Omental fat pad (tissue), 4 donors: ENCODE data around the gene NT5C1A. TPM values are rescaled to one million over a fixed set of nuclear protein-coding genes. Genes with fewer than 3 reads are reported as not detected.

Experiments
- ATAC-seq: fragments of 150-250 bp; one replicate; pipeline ENCODE4 v1.9.1; 2016; ENCODE audit warnings: mild to moderate bottlenecking, moderate library complexity; ENCODE audit not compliant: low FRiP score
- DNase-seq: peaks from one replicate; pipeline ENCODE4 v3.0.0-alpha.2; 2019; ENCODE audit warnings: low spot score
- CTCF ChIP-seq, 3 donors: fragments of 450-650 bp; IDR thresholded peaks; one replicate each; pipeline ENCODE4 v1.5.1; 2016 to 2017; ENCODE audit warnings: antibody characterized with exemption in 3 of 3, mild to moderate bottlenecking in 3 of 3, moderate library complexity in 2 of 3
- total RNA-seq, 4 donors: library from RNA; depleted of rRNA; stranded (reverse); fragments of >200 nt; gene quantifications; one replicate each; pipeline ENCODE4 v1.1.0, GENCODE V29; 2016

NT5C1A gene
- total RNA-seq, 4 donors from 2014 or later: 1.3 TPM; not detected in 3

GRCh38 chr1:39645411-39646043 lies 26.4 kb downstream of the NT5C1A start:
- TF ChIP-seq CTCF (IDR thresholded peaks at IDR 0.05): no peak
- ATAC-seq (no peak), DNase-seq (no peak)

- ATAC-seq: no peak
- TF ChIP-seq CTCF (IDR thresholded peaks at IDR 0.05): no peak
- no peak for DNase-seq
Measured at GRCh38 chr1:39643705-39644104, 28.2 kb downstream of the NT5C1A start.

DNA sequence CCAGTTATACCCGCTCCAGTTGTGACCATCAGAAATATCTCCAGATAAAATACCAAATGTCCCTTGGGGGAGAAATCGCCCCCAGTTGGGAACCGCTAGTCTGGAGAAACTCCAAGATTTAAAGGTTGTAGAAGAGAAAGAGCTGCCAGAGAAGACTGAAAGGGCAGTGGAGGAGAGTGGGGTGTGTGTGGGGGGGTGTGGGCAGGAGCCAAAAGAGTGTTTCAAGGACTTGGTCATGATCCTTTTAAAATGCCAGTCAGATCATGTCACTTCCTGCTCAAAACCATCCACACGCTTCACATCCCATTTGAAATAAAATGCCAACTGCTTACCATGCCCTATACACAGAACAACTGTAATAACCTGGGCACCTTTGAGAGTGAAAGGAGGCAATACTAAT lies 29.1 kb downstream of the NT5C1A start:
- ATAC-seq: no peak

GRCh38 chr1:39640861-39641260 lies 31.0 kb downstream of the NT5C1A start:
- ATAC-seq: no peak
- TF ChIP-seq CTCF (IDR thresholded peaks at IDR 0.05): no peak
- DNase-seq: no peak

More for the DNA sequence above, 29.1 kb downstream of the NT5C1A start:
- no peak for DNase-seq
- no peak for TF ChIP-seq CTCF (IDR thresholded peaks at IDR 0.05)

GRCh38 chr1:39639305-39640130 lies 32.4 kb downstream of the NT5C1A start, which contains the start of gene HEYL:
TSS of gene HEYL (minus strand) at chr1:39639643. CDS start at chr1:39639625, 18 bp downstream.
- ATAC-seq: peak; percentile 55
- no peak for DNase-seq
- no peak for TF ChIP-seq CTCF (IDR thresholded peaks at IDR 0.05)

DNA sequence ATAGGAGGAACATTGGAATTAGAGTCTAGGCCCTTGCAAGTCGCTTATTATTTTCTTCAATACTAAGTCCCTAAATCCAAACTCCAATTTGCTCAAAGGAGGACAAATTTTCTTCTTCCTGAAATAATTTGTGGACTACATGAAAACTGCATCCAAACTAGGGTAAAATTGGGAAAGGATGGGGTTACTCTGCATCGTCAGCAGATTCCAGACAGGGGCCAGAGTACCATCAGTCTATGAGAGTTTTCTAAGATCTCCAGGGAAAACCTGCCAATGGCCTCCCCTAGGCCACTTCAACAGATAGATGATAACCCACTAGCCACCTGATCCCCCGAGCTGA lies 33.0 kb downstream of the NT5C1A start:
- DNase-seq (no peak), ATAC-seq (peak; percentile 28)
- no peak for TF ChIP-seq CTCF (IDR thresholded peaks at IDR 0.05)

GRCh38 chr1:39637361-39637760 lies 34.5 kb downstream of the NT5C1A start:
- ATAC-seq: no peak
- TF ChIP-seq CTCF (IDR thresholded peaks at IDR 0.05): no peak
- DNase-seq: no peak
